ENCODE measurements around the gene CARMIL1. TPM values are rescaled to one million over a fixed set of nuclear protein-coding genes. Genes with fewer than 3 reads are reported as not detected.

Gene CARMIL1
- total RNA-seq, 2 experiments from 2014 or later, result 3.9 to 4.7 TPM

- ChIA-PET POLR2A (no interaction called here), CTCF (interaction anchor here (0.6 to 1.0 kb wide), 2 partner anchors 10 to 29 kb away, joined by 3 to 4 read pairs; no protein-coding TSS in a partner anchor)
- H3K4me1 Mint-ChIP-seq (ENCODE audit: low read depth), result no peaks in the 10 kb centered on the region
- no peaks in the 10 kb centered on the region for H3K27me3 Mint-ChIP-seq
- no peaks in the 10 kb centered on the region for H3K4me1 ChIP-seq (ENCODE audit: insufficient read depth, low read length)
- TF ChIP-seq CTCF (IDR thresholded peaks at IDR 0.05), result no peak
- H3K27ac ChIP-seq (ENCODE audit: low read depth in 1 of 2, low read length in 2 of 2), result no peak overlapping the region
- no peaks in the 10 kb centered on the region for H3K36me3 Mint-ChIP-seq (ENCODE audit: low read depth)
- DNase-seq, result no peak
- no peaks in the 10 kb centered on the region for H3K9me3 Mint-ChIP-seq
- no peak for ATAC-seq (ENCODE audit: poor library complexity)
- intact Hi-C loops (cut with DNase I, micrococcal nuclease), result no loop called here
- H3K4me3 Mint-ChIP-seq, result no peak overlapping the region
- H3K27me3 ChIP-seq (ENCODE audit: control insufficient read depth in 1 of 2, insufficient read depth in 2 of 2, low read length in 2 of 2), result no peaks in the 10 kb centered on the region
- H3K9me3 ChIP-seq (ENCODE audit: control insufficient read depth in 1 of 2, insufficient read depth in 1 of 2, low read length in 2 of 2), result no peaks in the 10 kb centered on the region
- H3K27ac Mint-ChIP-seq, result no peak overlapping the region
- no peak overlapping the region for H3K4me3 ChIP-seq (ENCODE audit: low read length)
- no peaks in the 10 kb centered on the region for H3K36me3 ChIP-seq (ENCODE audit: insufficient read depth, low read length)
Measured at GRCh38 chr6:25232479-25232878, 46.7 kb upstream of the CARMIL1 start.

- Histone ChIP-seq H3K36me3 (ENCODE audit: insufficient read depth, low read length) (no peaks in the 10 kb centered on the region), H3K27me3 (ENCODE audit: control insufficient read depth in 1 of 2, insufficient read depth in 2 of 2, low read length in 2 of 2) (no peaks in the 10 kb centered on the region), H3K4me1 (ENCODE audit: insufficient read depth, low read length) (no peaks in the 10 kb centered on the region), H3K9me3 (ENCODE audit: control insufficient read depth in 1 of 2, insufficient read depth in 1 of 2, low read length in 2 of 2) (no peaks in the 10 kb centered on the region), H3K4me3 (ENCODE audit: low read length) (no peak overlapping the region), H3K27ac (ENCODE audit: low read depth in 1 of 2, low read length in 2 of 2) (no peak overlapping the region)
- H3K4me3 Mint-ChIP-seq, result no peak overlapping the region
- H3K36me3 Mint-ChIP-seq (ENCODE audit: low read depth), result no peaks in the 10 kb centered on the region
- no peak for DNase-seq
- no peaks in the 10 kb centered on the region for H3K9me3 Mint-ChIP-seq
- H3K4me1 Mint-ChIP-seq (ENCODE audit: low read depth), result no peaks in the 10 kb centered on the region
- ChIA-PET CTCF (interaction anchor here (0.6 to 2.1 kb wide), 3 partner anchors 9 to 28 kb away, joined by 3 to 5 read pairs (median 4); no protein-coding TSS in a partner anchor), POLR2A (no interaction called here)
- H3K27me3 Mint-ChIP-seq, result no peaks in the 10 kb centered on the region
- no peak overlapping the region for H3K27ac Mint-ChIP-seq
- ATAC-seq (ENCODE audit: poor library complexity), result no peak
- no peak for TF ChIP-seq CTCF (IDR thresholded peaks at IDR 0.05)
- intact Hi-C loops (cut with DNase I, micrococcal nuclease), result no loop called here
Measured at GRCh38 chr6:25233226-25233625, 45.9 kb upstream of the CARMIL1 start.

GRCh38 chr6:25237579-25237978 is 41.6 kb upstream of the CARMIL1 start:
- TF ChIP-seq CTCF (IDR thresholded peaks at IDR 0.05), result no peak
- ChIA-PET CTCF (interaction anchor here (1.4 kb wide), 1 partner anchor 28 kb away, joined by 3 read pairs; no protein-coding TSS in a partner anchor), POLR2A (interaction anchor here (0.6 kb wide), 1 partner anchor 246 kb away, joined by 3 read pairs; no protein-coding TSS in a partner anchor)
- Histone ChIP-seq H3K4me3 (ENCODE audit: low read length) (no peak overlapping the region), H3K27ac (ENCODE audit: low read depth in 1 of 2, low read length in 2 of 2) (no peak overlapping the region), H3K36me3 (ENCODE audit: insufficient read depth, low read length) (no peaks in the 10 kb centered on the region), H3K27me3 (ENCODE audit: control insufficient read depth in 1 of 2, insufficient read depth in 2 of 2, low read length in 2 of 2) (no peaks in the 10 kb centered on the region), H3K4me1 (ENCODE audit: insufficient read depth, low read length) (no peaks in the 10 kb centered on the region), H3K9me3 (ENCODE audit: control insufficient read depth in 1 of 2, insufficient read depth in 1 of 2, low read length in 2 of 2) (no peaks in the 10 kb centered on the region)
- no peaks in the 10 kb centered on the region for H3K27me3 Mint-ChIP-seq
- DNase-seq, result no peak
- intact Hi-C loops (cut with DNase I, micrococcal nuclease), result no loop called here
- no peaks in the 10 kb centered on the region for H3K4me1 Mint-ChIP-seq (ENCODE audit: low read depth)
- H3K9me3 Mint-ChIP-seq, result no peaks in the 10 kb centered on the region
- no peak overlapping the region for H3K27ac Mint-ChIP-seq
- H3K4me3 Mint-ChIP-seq, result no peak overlapping the region
- H3K36me3 Mint-ChIP-seq (ENCODE audit: low read depth), result no peaks in the 10 kb centered on the region
- ATAC-seq (ENCODE audit: poor library complexity), result no peak

Measured in CD4-positive, alpha-beta T cell (primary cell).